Mesenteric fat pad (tissue), 1 donor: ENCODE results near the gene TEX26. TPM values are rescaled to one million over a fixed set of nuclear protein-coding genes. Genes with fewer than 3 reads are reported as not detected.

Source experiments
- DNase-seq: peaks from one replicate; pipeline ENCODE4 v3.0.0-alpha.2; 2020; ENCODE audit warnings: low spot score
- total RNA-seq: library from RNA; stranded (reverse); fragmentation: NEBNext Ultra II Directional; extraction: Animal tissue kit (Norgen Biotek cat#: 25700); gene quantifications from one replicate; pipeline ENCODE4 v1.2.1, GENCODE V29; 2021
- donor health status: DM: yes; HTN: yes; CAD: no.

TEX26 gene
- total RNA-seq, 1 donor from 2014 or later = 0.45 TPM

- no peak for DNase-seq
Observed at GRCh38 chr13:31011901-31012654, 79.6 kb downstream of the TEX26 start.

GRCh38 chr13:31012655-31013024 lies 80.2 kb downstream of the TEX26 start:
- DNase-seq = no peak

- DNase-seq = no peak
Observed at GRCh38 chr13:31014456-31014855, 82.0 kb downstream of the TEX26 start.

GRCh38 chr13:31015199-31015598 lies 82.7 kb downstream of the TEX26 start:
- DNase-seq = no peak

- DNase-seq = no peak
Observed at GRCh38 chr13:31016342-31017325, 84.2 kb downstream of the TEX26 start.

GRCh38 chr13:31018511-31018910 lies 86.1 kb downstream of the TEX26 start:
- no peak for DNase-seq

GRCh38 chr13:31020996-31021395 lies 88.5 kb downstream of the TEX26 start:
- DNase-seq = no peak

- DNase-seq = no peak
Observed at GRCh38 chr13:31022288-31022895, 89.9 kb downstream of the TEX26 start.

- no peak for DNase-seq
Observed at GRCh38 chr13:31022928-31023530, 90.6 kb downstream of the TEX26 start.

Other genes with a start within 250 kb of the TEX26 start
- 66.9 TPM for gene ALOX5AP, start 197.1 kb upstream of the TEX26 start, total RNA-seq
- 187 TPM for gene MEDAG, start 26.4 kb upstream of the TEX26 start, total RNA-seq
- 59.6 TPM for gene HSPH1, start 229.2 kb downstream of the TEX26 start, total RNA-seq